SK-N-SH treated with all-trans-retinoic acid at 6 μM for 48 hours (cell line): ENCODE measurements around the gene SLX4IP.

Source experiments
- ATAC-seq: fragments of 200-7000 bp; cut with Tn5 transposase; 3 replicates; pipeline ENCODE4 v1.9.1; 2020; ENCODE audit warnings: mild to moderate bottlenecking, moderate library complexity
- ARNTL ChIP-seq: fragments of 450-650 bp; formaldehyde crosslinking; IDR thresholded peaks from 2 replicates; pipeline ENCODE4 v1.5.0; 2020; ENCODE audit warnings: low read depth, mild to moderate bottlenecking, moderate library complexity, borderline replicate concordance
- BACH2 ChIP-seq: fragments of 250-450 bp; sonication (Bioruptor Pico); IDR thresholded peaks from 2 replicates; pipeline ENCODE4 v1.9.0; 2021; ENCODE audit warnings: mild to moderate bottlenecking, borderline replicate concordance
- CREB5 ChIP-seq: fragments of 250-450 bp; sonication (Bioruptor Pico); IDR thresholded peaks from 2 replicates; pipeline ENCODE4 v1.5.1; 2020; ENCODE audit warnings: low read depth, mild to moderate bottlenecking, moderate library complexity
- CSDC2 ChIP-seq: fragments of 250-450 bp; sonication (Bioruptor Pico); IDR thresholded peaks from 2 replicates; pipeline ENCODE4 v1.5.0; 2020; ENCODE audit warnings: mild to moderate bottlenecking, moderate library complexity
- ESRRG ChIP-seq: fragments of 250-450 bp; sonication (Bioruptor Pico); IDR thresholded peaks from 2 replicates; pipeline ENCODE4 v1.6.1; 2021; ENCODE audit warnings: mild to moderate bottlenecking
- GLIS3 ChIP-seq: fragments of 250-450 bp; sonication (Bioruptor Pico); IDR thresholded peaks from 2 replicates; pipeline ENCODE4 v1.5.0; 2020; ENCODE audit warnings: mild to moderate bottlenecking, moderate library complexity
- ISL1 ChIP-seq: fragments of 250-450 bp; sonication (Bioruptor Pico); IDR thresholded peaks from 2 replicates; pipeline ENCODE4 v2.1.2; 2022; ENCODE audit warnings: mild to moderate bottlenecking, moderate library complexity
- PATZ1 ChIP-seq: fragments of 250-450 bp; sonication (Bioruptor Pico); IDR thresholded peaks from 2 replicates; pipeline ENCODE4 v1.8.0; 2020; ENCODE audit warnings: mild to moderate bottlenecking, moderate library complexity, borderline replicate concordance
- POU6F1 ChIP-seq: fragments of 250-450 bp; sonication (Bioruptor Pico); IDR thresholded peaks from 2 replicates; pipeline ENCODE4 v1.8.0; 2021; ENCODE audit warnings: low read depth, mild to moderate bottlenecking, moderate library complexity, borderline replicate concordance
- PPARA ChIP-seq: fragments of 250-450 bp; sonication (Bioruptor Pico); IDR thresholded peaks from 2 replicates; pipeline ENCODE4 v1.5.0; 2020; ENCODE audit warnings: mild to moderate bottlenecking, borderline replicate concordance
- RARB ChIP-seq: fragments of 250-450 bp; sonication (Bioruptor Pico); IDR thresholded peaks from 2 replicates; pipeline ENCODE4 v1.8.0; 2021; ENCODE audit warnings: mild to moderate bottlenecking, moderate library complexity
- SNAI2 ChIP-seq: fragments of 250-450 bp; sonication (Bioruptor Pico); IDR thresholded peaks from 2 replicates; pipeline ENCODE4 v1.5.0; 2020; ENCODE audit warnings: mild to moderate bottlenecking, moderate library complexity
- TCF4 ChIP-seq: fragments of 250-450 bp; sonication (Bioruptor Pico); IDR thresholded peaks from 2 replicates; pipeline ENCODE4 v1.8.0; 2021; ENCODE audit warnings: mild to moderate bottlenecking, moderate library complexity, borderline replicate concordance
- TOX ChIP-seq: fragments of 250-450 bp; sonication (Bioruptor Pico); IDR thresholded peaks from 2 replicates; pipeline ENCODE4 v1.8.0; 2021; ENCODE audit warnings: mild to moderate bottlenecking, moderate library complexity, borderline replicate concordance
- ZC3H10 ChIP-seq: fragments of 250-450 bp; sonication (Bioruptor Pico); IDR thresholded peaks from 2 replicates; pipeline ENCODE4 v1.5.1; 2021; ENCODE audit warnings: mild to moderate bottlenecking, moderate library complexity
- ZFP3 ChIP-seq: fragments of 250-450 bp; sonication (Bioruptor Pico); IDR thresholded peaks from 2 replicates; pipeline ENCODE4 v1.5.0; 2020; ENCODE audit warnings: mild to moderate bottlenecking, moderate library complexity
- ZNF565 ChIP-seq: fragments of 450-650 bp; formaldehyde crosslinking; conservative IDR thresholded peaks from 2 replicates; pipeline ENCODE4 v1.5.0; 2020; ENCODE audit warnings: low read depth, mild to moderate bottlenecking, moderate library complexity
- ZNF70 ChIP-seq: fragments of 450-650 bp; formaldehyde crosslinking; IDR thresholded peaks from 2 replicates; pipeline ENCODE4 v1.5.0; 2020; ENCODE audit warnings: mild to moderate bottlenecking, moderate library complexity
- TF ChIP-seq, protein P1 (sequence below): fragments of 250-450 bp; sonication (Bioruptor Pico); IDR thresholded peaks from 2 replicates; pipeline ENCODE4 v1.5.0; 2020; ENCODE audit warnings: mild to moderate bottlenecking, moderate library complexity

SLX4IP gene

DNA sequence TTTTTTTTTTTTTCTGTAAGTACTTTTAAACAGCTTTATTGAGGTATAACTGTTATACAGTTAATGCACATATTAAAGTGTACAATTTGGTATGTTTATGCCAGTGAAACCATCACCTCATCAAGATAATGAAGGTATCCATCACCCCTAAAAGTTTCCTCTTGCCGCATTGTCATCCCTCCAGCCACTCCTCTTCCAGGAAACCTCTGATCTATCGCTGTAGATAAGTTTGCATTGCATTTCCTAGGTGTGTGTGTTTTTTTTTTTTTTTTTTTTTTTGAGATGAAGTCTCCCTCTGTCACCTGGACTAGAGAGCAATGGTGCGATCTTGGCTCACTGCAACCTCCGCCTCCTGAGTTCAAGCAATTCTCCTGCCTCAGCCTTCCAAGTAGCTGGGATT is 3.1 kb downstream of the SLX4IP start:
- TF ChIP-seq, protein P1, sequence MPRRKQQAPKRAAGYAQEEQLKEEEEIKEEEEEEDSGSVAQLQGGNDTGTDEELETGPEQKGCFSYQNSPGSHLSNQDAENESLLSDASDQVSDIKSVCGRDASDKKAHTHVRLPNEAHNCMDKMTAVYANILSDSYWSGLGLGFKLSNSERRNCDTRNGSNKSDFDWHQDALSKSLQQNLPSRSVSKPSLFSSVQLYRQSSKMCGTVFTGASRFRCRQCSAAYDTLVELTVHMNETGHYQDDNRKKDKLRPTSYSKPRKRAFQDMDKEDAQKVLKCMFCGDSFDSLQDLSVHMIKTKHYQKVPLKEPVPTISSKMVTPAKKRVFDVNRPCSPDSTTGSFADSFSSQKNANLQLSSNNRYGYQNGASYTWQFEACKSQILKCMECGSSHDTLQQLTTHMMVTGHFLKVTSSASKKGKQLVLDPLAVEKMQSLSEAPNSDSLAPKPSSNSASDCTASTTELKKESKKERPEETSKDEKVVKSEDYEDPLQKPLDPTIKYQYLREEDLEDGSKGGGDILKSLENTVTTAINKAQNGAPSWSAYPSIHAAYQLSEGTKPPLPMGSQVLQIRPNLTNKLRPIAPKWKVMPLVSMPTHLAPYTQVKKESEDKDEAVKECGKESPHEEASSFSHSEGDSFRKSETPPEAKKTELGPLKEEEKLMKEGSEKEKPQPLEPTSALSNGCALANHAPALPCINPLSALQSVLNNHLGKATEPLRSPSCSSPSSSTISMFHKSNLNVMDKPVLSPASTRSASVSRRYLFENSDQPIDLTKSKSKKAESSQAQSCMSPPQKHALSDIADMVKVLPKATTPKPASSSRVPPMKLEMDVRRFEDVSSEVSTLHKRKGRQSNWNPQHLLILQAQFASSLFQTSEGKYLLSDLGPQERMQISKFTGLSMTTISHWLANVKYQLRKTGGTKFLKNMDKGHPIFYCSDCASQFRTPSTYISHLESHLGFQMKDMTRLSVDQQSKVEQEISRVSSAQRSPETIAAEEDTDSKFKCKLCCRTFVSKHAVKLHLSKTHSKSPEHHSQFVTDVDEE (CRISPR knock-in tag): no peak
- TF ChIP-seq ZNF565 (CRISPR knock-in tag) (no peak), ZNF70 (CRISPR knock-in tag) (no peak), ZFP3 (CRISPR knock-in tag) (no peak), TOX (CRISPR knock-in tag) (no peak), PATZ1 (no peak), ARNTL (CRISPR knock-in tag) (no peak), ESRRG (CRISPR knock-in tag) (no peak), GLIS3 (CRISPR knock-in tag) (no peak)
- TF ChIP-seq, all 23 proteins: peak for 0
- no peak for ATAC-seq

DNA sequence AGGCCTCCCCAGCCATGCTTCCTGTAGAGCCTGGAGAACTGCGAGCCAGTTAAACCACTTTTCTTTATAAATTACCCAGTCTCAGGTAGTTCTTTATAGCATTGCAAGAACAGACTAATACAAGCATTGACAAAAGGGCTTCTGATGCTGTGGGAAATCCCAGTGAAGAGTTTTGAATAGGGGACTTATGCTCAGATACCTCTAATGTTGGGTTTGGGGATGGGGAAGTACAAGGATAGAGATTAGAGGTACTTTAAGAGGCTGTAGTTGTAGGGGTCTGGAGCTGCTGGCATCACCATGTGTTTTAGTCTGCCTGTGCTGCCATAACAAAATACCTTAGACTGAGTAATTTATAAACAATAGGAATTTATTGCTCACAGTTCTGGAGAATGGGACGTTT is 8.8 kb downstream of the SLX4IP start:
- ATAC-seq: no peak
- TF ChIP-seq ZNF70 (CRISPR knock-in tag) (no peak), CREB5 (CRISPR knock-in tag) (no peak), ARNTL (CRISPR knock-in tag) (no peak), ZFP3 (CRISPR knock-in tag) (no peak), BACH2 (CRISPR knock-in tag) (no peak), TCF4 (no peak), PPARA (CRISPR knock-in tag) (no peak), POU6F1 (CRISPR knock-in tag) (no peak), ESRRG (CRISPR knock-in tag) (no peak), CSDC2 (no peak), ZC3H10 (CRISPR knock-in tag) (no peak)

DNA sequence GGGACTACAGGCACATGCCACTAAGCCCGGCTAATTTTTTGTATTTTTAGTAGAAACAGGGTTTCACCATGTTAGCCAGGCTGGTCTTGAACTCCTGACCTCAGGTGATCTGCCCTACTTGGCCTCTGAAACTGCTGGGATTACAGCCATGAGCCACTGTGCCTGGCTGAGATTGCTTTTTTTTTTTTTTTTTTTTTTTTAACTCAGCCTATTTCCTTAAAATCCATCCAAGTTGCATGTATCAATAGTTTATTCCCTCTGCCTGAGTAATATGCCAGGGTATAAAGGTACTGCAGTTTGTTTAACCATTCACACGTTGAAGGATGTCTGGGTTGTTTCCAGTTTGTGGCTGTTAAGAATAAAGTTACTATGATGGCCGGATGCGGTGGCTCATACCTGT is 10.7 kb downstream of the SLX4IP start:
- no peak for TF ChIP-seq SNAI2
- TF ChIP-seq PPARA (CRISPR knock-in tag): no peak
- TF ChIP-seq ZC3H10 (CRISPR knock-in tag): no peak
- no peak for TF ChIP-seq ZNF70 (CRISPR knock-in tag)
- no peak for TF ChIP-seq ZFP3 (CRISPR knock-in tag)
- no peak for TF ChIP-seq RARB (CRISPR knock-in tag)
- no peak for TF ChIP-seq POU6F1 (CRISPR knock-in tag)
- no peak for TF ChIP-seq ISL1 (CRISPR knock-in tag)
- no peak for TF ChIP-seq GLIS3 (CRISPR knock-in tag)
- TF ChIP-seq ZNF565 (CRISPR knock-in tag): no peak
- no peak for TF ChIP-seq ESRRG (CRISPR knock-in tag)
- no peak for TF ChIP-seq CREB5 (CRISPR knock-in tag)
- no peak for TF ChIP-seq ARNTL (CRISPR knock-in tag)

More for the DNA sequence above, 10.7 kb downstream of the SLX4IP start:
- no peak for ATAC-seq
